PC-9 (cell line): ENCODE data around the gene C13orf46. TPM values are rescaled to one million over a fixed set of nuclear protein-coding genes. Genes with fewer than 3 reads are reported as not detected.

Experiments used
- BruUV-seq: library from RNA; stranded (reverse); fragments of 400-500 nt; replicated peaks from 2 replicates; lab custom pipeline; 2021; lab: Mats Ljungman, UMichigan
- CTCF ChIA-PET: fragments of 300-600 bp; sonication (Branson Sonifier 250); formaldehyde crosslinking; loops from one replicate; lab custom pipeline; 2022; ENCODE audit warnings: antibody characterized with exemption; lab: Charles Lee
- POLR2A ChIA-PET: fragments of 300-600 bp; sonication (Branson Sonifier 250); formaldehyde crosslinking; loops from one replicate; lab custom pipeline; 2022; ENCODE audit warnings: antibody characterized with exemption; ENCODE audit not compliant: unreplicated experiment; lab: Charles Lee
- DNase-seq, 2 experiments: peaks; one replicate each; pipeline versions ENCODE4 v3.0.0 to v3.0.0-alpha.2; 2015 to 2022; ENCODE audit warnings: mixed read lengths in 1 of 2
- H2AFZ ChIP-seq: fragments of 200-600 bp; sonication (generic); 2 replicates; pipeline ENCODE4 v1.8.1; 2017; ENCODE audit warnings: antibody characterized with exemption
- H3F3A ChIP-seq: fragments of 200-600 bp; sonication (generic); 2 replicates; pipeline ENCODE4 v1.8.1; 2017; ENCODE audit warnings: antibody characterized with exemption, mild to moderate bottlenecking, low read depth; ENCODE audit not compliant: insufficient read depth
- H3K27ac ChIP-seq: fragments of 200-600 bp; sonication (generic); 2 replicates; pipeline ENCODE4 v1.6.1; 2016; ENCODE audit warnings: mixed run types
- H3K27me3 ChIP-seq: fragments of 200-600 bp; sonication (generic); 2 replicates; pipeline ENCODE4 v1.6.1; 2016; ENCODE audit warnings: low read depth, mixed run types; ENCODE audit not compliant: insufficient read depth
- H3K36me3 ChIP-seq: fragments of 200-600 bp; sonication (generic); 2 replicates; pipeline ENCODE4 v1.6.1; 2016; ENCODE audit warnings: low read depth, mixed run types
- H3K4me1 ChIP-seq: fragments of 200-600 bp; sonication (generic); replicated peaks from 2 replicates; pipeline ENCODE4 v1.6.1; 2016; ENCODE audit warnings: mixed run types; ENCODE audit not compliant: insufficient read depth
- H3K4me2 ChIP-seq: fragments of 200-600 bp; sonication (generic); 2 replicates; pipeline ENCODE4 v1.6.1; 2017; ENCODE audit warnings: mixed run types
- H3K4me3 ChIP-seq: fragments of 200-600 bp; sonication (generic); 2 replicates; pipeline ENCODE4 v1.6.1; 2016; ENCODE audit warnings: mixed run types
- H3K79me2 ChIP-seq: fragments of 200-600 bp; sonication (generic); 2 replicates; pipeline ENCODE4 v1.6.1; 2017; ENCODE audit warnings: low read depth, mixed run types
- H3K9me2 ChIP-seq: fragments of 200-600 bp; sonication (generic); 2 replicates; pipeline ENCODE4 v1.8.1; 2017; ENCODE audit warnings: mild to moderate bottlenecking; ENCODE audit not compliant: insufficient read depth
- H3K9me3 ChIP-seq: fragments of 200-600 bp; sonication (generic); 2 replicates; pipeline ENCODE4 v1.8.1; 2016; ENCODE audit warnings: low read depth; ENCODE audit not compliant: insufficient read depth
- H4K20me1 ChIP-seq: fragments of 200-600 bp; sonication (generic); 2 replicates; pipeline ENCODE4 v1.8.1; 2017; ENCODE audit not compliant: insufficient read depth
- CTCF ChIP-seq: fragments of 200-600 bp; sonication (generic); conservative IDR thresholded peaks from 2 replicates; pipeline ENCODE4 v1.6.1; 2017; ENCODE audit warnings: mixed run types, antibody characterized with exemption, mild to moderate bottlenecking, moderate library complexity
- EZH2 ChIP-seq: fragments of 200-600 bp; sonication (generic); IDR thresholded peaks from 2 replicates; pipeline ENCODE4 v1.8.0; 2017; ENCODE audit warnings: antibody characterized with exemption, low read depth
- intact Hi-C: fragments of 100-400 bp; cut with micrococcal nuclease; formaldehyde crosslinking; loops from one replicate; pipeline ENCODE4 v1.10.0; 2022; ENCODE audit not compliant: unreplicated experiment
- total RNA-seq: library from RNA; stranded (reverse); gene quantifications from 2 replicates; pipeline ENCODE4 v1.2.3, GENCODE V29; 2021

Gene C13orf46
- total RNA-seq, 1 experiment from 2014 or later: 1.5 TPM

DNA sequence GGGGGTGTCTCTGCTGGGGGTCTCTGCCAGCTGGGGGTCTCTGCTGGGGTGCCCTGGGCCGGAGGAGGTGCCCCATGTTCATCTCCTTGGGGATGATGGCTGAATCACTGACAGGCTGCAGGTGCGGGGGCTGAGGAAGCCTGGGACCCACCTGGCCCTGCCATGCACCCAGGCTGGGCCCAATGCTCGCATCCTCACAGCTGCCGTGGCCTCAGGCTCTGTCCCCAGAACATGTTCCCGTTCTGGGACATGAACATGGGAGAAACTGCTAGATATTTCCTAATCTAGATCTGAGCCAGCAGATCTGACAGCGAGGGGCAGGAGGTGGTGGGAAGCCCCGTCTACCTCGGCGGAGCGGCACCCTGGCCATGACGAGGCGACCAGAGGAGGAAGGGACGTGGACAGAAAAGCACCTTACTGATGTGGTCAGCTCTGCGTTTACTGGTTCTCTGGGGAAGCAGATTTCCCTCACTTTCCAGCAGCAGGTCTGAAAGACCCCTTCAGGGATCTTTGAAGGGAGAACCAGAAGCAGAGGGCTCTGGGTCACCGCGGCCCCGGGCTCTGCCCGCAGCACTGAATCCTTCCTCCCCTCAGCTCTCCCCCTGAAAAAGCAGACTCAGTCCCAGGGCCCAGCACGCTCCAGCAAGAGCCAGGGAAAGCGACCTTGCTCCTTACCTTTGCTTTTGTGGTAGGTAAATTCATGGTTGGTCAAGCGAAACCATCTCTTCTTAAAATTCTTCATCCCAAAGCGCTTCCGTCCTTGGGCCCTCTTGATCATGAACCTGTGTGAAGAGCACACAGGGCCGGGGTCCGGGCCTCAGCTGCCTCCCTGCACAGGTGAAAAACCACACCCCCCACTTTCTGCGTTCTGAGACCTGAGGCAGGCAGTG lies 26.5 kb upstream of the C13orf46 start:
- Histone ChIP-seq H3K9me3 (no peaks in the 10 kb centered on the region), H4K20me1 (no peaks in the 10 kb centered on the region), H3F3A (peaks cover 15% of the 10 kb centered on the region), H3K36me3 (no peaks in the 10 kb centered on the region), H3K9me2 (no peaks in the 10 kb centered on the region), H3K4me3 (no peak overlapping the region), H3K79me2 (no peaks in the 10 kb centered on the region), H3K27me3 (no peaks in the 10 kb centered on the region), H3K4me2 (no peak overlapping the region), H3K4me1 (peaks cover 22% of the 10 kb centered on the region), H3K27ac (no peak overlapping the region), H2AFZ (no peak overlapping the region)
- TF ChIP-seq EZH2 (no peak), CTCF (no peak)
- no peak for DNase-seq
- BruUV-seq: no TSS peak
- POLR2A ChIA-PET: no interaction called here
- intact Hi-C loops: no loop called here
- CTCF ChIA-PET: no interaction called here

GRCh38 chr13:113999618-113999910 lies 25.7 kb upstream of the C13orf46 start:
- no peaks in the 10 kb centered on the region for H3K79me2 ChIP-seq
- H3F3A ChIP-seq: peaks cover 15% of the 10 kb centered on the region
- H3K9me2 ChIP-seq: no peaks in the 10 kb centered on the region
- H4K20me1 ChIP-seq: no peaks in the 10 kb centered on the region
- no TSS peak for BruUV-seq
- no peaks in the 10 kb centered on the region for H3K36me3 ChIP-seq
- DNase-seq: no peak
- TF ChIP-seq CTCF: no peak
- no peak for TF ChIP-seq EZH2
- H3K4me3 ChIP-seq: no peak overlapping the region
- H3K27me3 ChIP-seq: no peaks in the 10 kb centered on the region
- no peak overlapping the region for H3K27ac ChIP-seq
- no peak overlapping the region for H3K4me2 ChIP-seq
- intact Hi-C loops: no loop called here
- no peaks in the 10 kb centered on the region for H3K9me3 ChIP-seq
- H2AFZ ChIP-seq: no peak overlapping the region
- POLR2A ChIA-PET: no interaction called here
- peaks cover 22% of the 10 kb centered on the region for H3K4me1 ChIP-seq
- CTCF ChIA-PET: no interaction called here

GRCh38 chr13:113998781-113999617 lies 25.1 kb upstream of the C13orf46 start:
- Histone ChIP-seq H3K27me3 (no peaks in the 10 kb centered on the region), H3K4me3 (no peak overlapping the region), H3K4me1 (peaks cover 22% of the 10 kb centered on the region), H4K20me1 (no peaks in the 10 kb centered on the region), H3K9me2 (no peaks in the 10 kb centered on the region), H2AFZ (no peak overlapping the region), H3K27ac (no peak overlapping the region), H3K79me2 (no peaks in the 10 kb centered on the region), H3K4me2 (no peak overlapping the region), H3F3A (peaks cover 15% of the 10 kb centered on the region), H3K36me3 (no peaks in the 10 kb centered on the region), H3K9me3 (no peaks in the 10 kb centered on the region)
- intact Hi-C loops: no loop called here
- CTCF ChIA-PET: no interaction called here
- POLR2A ChIA-PET: no interaction called here
- BruUV-seq: no TSS peak
- DNase-seq: no peak
- no peak for TF ChIP-seq EZH2
- TF ChIP-seq CTCF: no peak
